K562 (cell line): ENCODE results near the gene N4BP3. TPM values are rescaled to one million over a fixed set of nuclear protein-coding genes. Genes with fewer than 3 reads are reported as not detected.
A peak's percentile ranks its signal among the peaks of the same experiment; 100 is the strongest.

Experiments used
- EP300 ChIP-seq: IDR thresholded peaks from 2 replicates; pipeline ENCODE4 v1.6.1; 2012; ENCODE audit warnings: low read length, improper control_type of control experiment
- HCFC1 ChIP-seq: IDR thresholded peaks from 2 replicates; pipeline ENCODE4 v1.6.1; 2012; ENCODE audit warnings: low read depth, low read length, improper control_type of control experiment
- HDAC1 ChIP-seq, 2 experiments: fragments of 450-650 bp; IDR thresholded peaks; 2 replicates each; pipeline ENCODE4 v1.6.1; 2016 to 2017; ENCODE audit warnings: inconsistent platforms in 1 of 2, mild to moderate bottlenecking in 1 of 2, moderate library complexity in 1 of 2
- HIVEP1 ChIP-seq: fragments of 250-450 bp; sonication (Bioruptor Pico); IDR thresholded peaks from 2 replicates; pipeline ENCODE4 v1.4.0; 2020; ENCODE audit warnings: mild to moderate bottlenecking
- MTF1 ChIP-seq: fragments of 250-450 bp; sonication (Bioruptor Pico); IDR thresholded peaks from 2 replicates; pipeline ENCODE4 v1.9.0; 2021; ENCODE audit warnings: moderate library complexity, mild to moderate bottlenecking, inconsistent platforms, borderline replicate concordance
- NR2C1 ChIP-seq, 2 experiments: fragments of 450-650 bp; IDR thresholded peaks; 2 replicates each; pipeline ENCODE4 v1.6.1; 2017; ENCODE audit warnings: mild to moderate bottlenecking in 2 of 2, antibody characterized with exemption in 1 of 2, inconsistent platforms in 1 of 2, missing compliant biosample characterization in 1 of 2, missing genetic modification characterization in 1 of 2
- PCBP1 ChIP-seq: fragments of 200-400 bp; formaldehyde crosslinking; IDR thresholded peaks from 2 replicates; pipeline ENCODE4 v1.6.1; 2018; ENCODE audit warnings: mild to moderate bottlenecking, low read depth, low read length; ENCODE audit not compliant: poor library complexity, severe bottlenecking
- PTRF ChIP-seq: fragments of 450-650 bp; IDR thresholded peaks from 2 replicates; pipeline ENCODE4 v1.6.1; 2016; ENCODE audit warnings: mild to moderate bottlenecking, missing genetic modification characterization, missing compliant biosample characterization
- SMC3 ChIP-seq: conservative IDR thresholded peaks from 2 replicates; pipeline ENCODE4 v1.6.1; 2011; ENCODE audit warnings: low read depth, low read length, improper control_type of control experiment; ENCODE audit not compliant: insufficient read depth
- TEAD4 ChIP-seq, 2 experiments: sonication (generic) in 1 of 2; formaldehyde crosslinking in 1 of 2; IDR thresholded peaks; 2 replicates each; pipeline versions ENCODE4 v1.6.1 to v1.8.0; 2012 to 2022; ENCODE audit warnings: borderline replicate concordance in 1 of 2, inconsistent platforms in 1 of 2, low read length in 1 of 2, mild to moderate bottlenecking in 1 of 2, missing genetic modification reagents in 1 of 2
- XRCC4 ChIP-seq: IDR thresholded peaks from one replicate; pipeline ENCODE4 v1.6.1; 2011; ENCODE audit not compliant: insufficient read depth, insufficient read length; ENCODE audit errors: extremely low read depth
- ZC3H8 ChIP-seq: fragments of 450-650 bp; IDR thresholded peaks from 2 replicates; pipeline ENCODE4 v1.6.1; 2017
- ZNF12 ChIP-seq: sonication (generic); formaldehyde crosslinking; IDR thresholded peaks from 2 replicates; pipeline ENCODE4 v1.4.0; 2020; ENCODE audit warnings: mild to moderate bottlenecking, missing genetic modification reagents
- ZNF124 ChIP-seq: sonication (generic); formaldehyde crosslinking; IDR thresholded peaks from 2 replicates; pipeline ENCODE4 v1.8.1; 2022; ENCODE audit warnings: missing genetic modification reagents
- ZNF23 ChIP-seq: fragments of 250-450 bp; sonication (Bioruptor Pico); IDR thresholded peaks from 2 replicates; pipeline ENCODE4 v1.4.0; 2020; ENCODE audit warnings: mild to moderate bottlenecking
- ZNF449 ChIP-seq: fragments of 250-450 bp; sonication (Bioruptor Pico); IDR thresholded peaks from 2 replicates; pipeline ENCODE4 v1.8.0; 2022; ENCODE audit warnings: moderate library complexity, mild to moderate bottlenecking, inconsistent platforms
- ZNF695 ChIP-seq: fragments of 450-650 bp; formaldehyde crosslinking; IDR thresholded peaks from 2 replicates; pipeline ENCODE4 v1.4.0; 2020; ENCODE audit warnings: mild to moderate bottlenecking, moderate library complexity
- polyA plus RNA-seq, 8 experiments: library from polyadenylated mRNA; depleted of rRNA in 4 of 8; stranded (reverse) in 5 of 8; unstranded in 3 of 8; fragments of >200 nt; fragmentation: Nextera tagmentation in 2 of 8; fragmentation: Illumina TruSeq in 1 of 8; extraction: Ambion mirVana in 2 of 8; extraction: Trizol in 1 of 8; gene quantifications; 2 replicates each; pipeline versions ENCODE4 v1.2.1 to v1.2.3, GENCODE V29; 2011 to 2014; ENCODE audit warnings: inconsistent platforms in 1 of 8, missing spikeins in 1 of 8
- total RNA-seq, 7 experiments: library from RNA; depleted of rRNA in 6 of 7; stranded (reverse); fragments of >200 nt in 6 of 7; fragmentation: Illumina TruSeq in 2 of 7; extraction: Trizol in 2 of 7; gene quantifications; 2 replicates each; pipeline versions ENCODE4 v1.2.1 to v1.2.3, GENCODE V29; 2011 to 2021; ENCODE audit warnings: low replicate concordance in 1 of 7
- TF ChIP-seq, protein P1 (sequence below): IDR thresholded peaks from 3 replicates; pipeline ENCODE4 v1.6.1; 2011; ENCODE audit warnings: borderline replicate concordance, mild to moderate bottlenecking, moderate library complexity; ENCODE audit not compliant: insufficient read length; ENCODE audit errors: extremely low read depth
- TF ChIP-seq, protein P2 (sequence below): fragments of 450-650 bp; IDR thresholded peaks from 2 replicates; pipeline ENCODE4 v1.6.1; 2018; ENCODE audit warnings: mild to moderate bottlenecking, low read depth; ENCODE audit not compliant: partially characterized antibody
- TF ChIP-seq, protein P3 (sequence below): fragments of 450-650 bp; formaldehyde crosslinking; IDR thresholded peaks from 2 replicates; pipeline ENCODE4 v1.4.0; 2020; ENCODE audit warnings: mild to moderate bottlenecking, moderate library complexity

Gene N4BP3
- total and polyA plus RNA-seq, 9 of the 15 experiments (the other 6 are each of a cell fraction or from before 2014, with no cell fraction given), result 0.06 to 7.0 (median 2.4) TPM

DNA sequence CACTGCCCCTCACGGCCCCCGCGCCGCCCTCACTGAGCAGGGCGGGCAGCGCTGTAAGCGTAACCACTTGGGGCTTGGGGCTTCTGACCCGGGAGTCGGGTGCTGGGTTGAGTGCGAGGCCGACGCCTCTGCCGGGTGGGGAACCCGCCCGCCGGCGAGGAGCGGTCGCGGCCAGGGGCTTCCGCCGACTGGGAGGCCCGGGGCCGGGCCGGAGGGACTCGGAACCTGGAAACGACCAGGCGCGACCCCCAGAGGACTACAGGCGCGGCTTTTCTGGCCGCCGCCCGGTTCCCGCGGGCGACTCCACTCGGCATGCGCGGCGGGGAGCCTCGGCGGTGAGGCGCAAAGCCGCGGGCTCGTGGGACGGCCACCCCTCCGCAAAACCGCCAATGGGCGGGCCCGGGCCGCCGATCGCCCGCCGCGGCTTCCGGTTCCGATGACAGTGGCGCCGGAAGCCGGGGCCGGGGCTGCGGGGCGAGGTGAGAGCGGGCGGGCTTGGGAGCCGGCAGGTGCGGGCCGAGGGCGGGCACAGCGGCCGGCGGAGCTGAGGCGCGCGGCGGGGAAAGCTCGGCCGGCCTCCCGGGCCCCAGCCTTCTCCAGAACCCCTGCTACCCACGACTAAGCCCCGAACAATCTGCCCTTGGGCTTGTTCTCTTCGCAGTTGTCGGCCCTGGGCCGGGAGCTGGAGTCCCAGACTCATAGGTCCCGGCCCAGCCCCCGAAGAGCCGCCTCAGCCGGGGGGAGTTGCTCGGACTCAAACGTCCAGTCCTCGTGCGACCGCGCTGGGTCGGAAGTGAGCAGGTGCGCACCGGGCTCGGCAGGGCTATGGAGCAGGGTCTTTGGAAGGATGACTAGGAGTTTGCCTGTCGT, 17.5 kb downstream of the N4BP3 start, which contains the start of gene RMND5B (continued):
- TF ChIP-seq, protein P1, sequence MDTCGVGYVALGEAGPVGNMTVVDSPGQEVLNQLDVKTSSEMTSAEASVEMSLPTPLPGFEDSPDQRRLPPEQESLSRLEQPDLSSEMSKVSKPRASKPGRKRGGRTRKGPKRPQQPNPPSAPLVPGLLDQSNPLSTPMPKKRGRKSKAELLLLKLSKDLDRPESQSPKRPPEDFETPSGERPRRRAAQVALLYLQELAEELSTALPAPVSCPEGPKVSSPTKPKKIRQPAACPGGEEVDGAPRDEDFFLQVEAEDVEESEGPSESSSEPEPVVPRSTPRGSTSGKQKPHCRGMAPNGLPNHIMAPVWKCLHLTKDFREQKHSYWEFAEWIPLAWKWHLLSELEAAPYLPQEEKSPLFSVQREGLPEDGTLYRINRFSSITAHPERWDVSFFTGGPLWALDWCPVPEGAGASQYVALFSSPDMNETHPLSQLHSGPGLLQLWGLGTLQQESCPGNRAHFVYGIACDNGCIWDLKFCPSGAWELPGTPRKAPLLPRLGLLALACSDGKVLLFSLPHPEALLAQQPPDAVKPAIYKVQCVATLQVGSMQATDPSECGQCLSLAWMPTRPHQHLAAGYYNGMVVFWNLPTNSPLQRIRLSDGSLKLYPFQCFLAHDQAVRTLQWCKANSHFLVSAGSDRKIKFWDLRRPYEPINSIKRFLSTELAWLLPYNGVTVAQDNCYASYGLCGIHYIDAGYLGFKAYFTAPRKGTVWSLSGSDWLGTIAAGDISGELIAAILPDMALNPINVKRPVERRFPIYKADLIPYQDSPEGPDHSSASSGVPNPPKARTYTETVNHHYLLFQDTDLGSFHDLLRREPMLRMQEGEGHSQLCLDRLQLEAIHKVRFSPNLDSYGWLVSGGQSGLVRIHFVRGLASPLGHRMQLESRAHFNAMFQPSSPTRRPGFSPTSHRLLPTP, result no peak
- no peak for TF ChIP-seq ZNF449 (CRISPR knock-in tag)
- TF ChIP-seq MTF1 (CRISPR knock-in tag), result no peak
- 0 out of 2 replicates have a peak, but pooled peaks have one; percentile 29 for TF ChIP-seq ZC3H8
- no peak for TF ChIP-seq HIVEP1 (CRISPR knock-in tag)
- peak; percentile 91 for TF ChIP-seq PCBP1
- TF ChIP-seq, protein P2, sequence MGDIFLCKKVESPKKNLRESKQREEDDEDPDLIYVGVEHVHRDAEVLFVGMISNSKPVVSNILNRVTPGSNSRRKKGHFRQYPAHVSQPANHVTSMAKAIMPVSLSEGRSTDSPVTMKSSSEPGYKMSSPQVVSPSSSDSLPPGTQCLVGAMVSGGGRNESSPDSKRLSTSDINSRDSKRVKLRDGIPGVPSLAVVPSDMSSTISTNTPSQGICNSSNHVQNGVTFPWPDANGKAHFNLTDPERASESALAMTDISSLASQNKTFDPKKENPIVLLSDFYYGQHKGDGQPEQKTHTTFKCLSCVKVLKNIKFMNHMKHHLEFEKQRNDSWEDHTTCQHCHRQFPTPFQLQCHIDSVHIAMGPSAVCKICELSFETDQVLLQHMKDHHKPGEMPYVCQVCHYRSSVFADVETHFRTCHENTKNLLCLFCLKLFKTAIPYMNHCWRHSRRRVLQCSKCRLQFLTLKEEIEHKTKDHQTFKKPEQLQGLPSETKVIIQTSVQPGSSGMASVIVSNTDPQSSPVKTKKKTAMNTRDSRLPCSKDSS, result no peak
- TF ChIP-seq ZNF124 (CRISPR knock-in tag), result no peak
- no peak for TF ChIP-seq TEAD4 (IDR thresholded peaks at IDR 0.05; ENCODE audit: low read length)
- TF ChIP-seq TEAD4 (CRISPR knock-in tag; IDR thresholded peaks at IDR 0.05; ENCODE audit: borderline replicate concordance), result no peak
- no peak for TF ChIP-seq SMC3
- TF ChIP-seq XRCC4, result no peak
- TF ChIP-seq PTRF (tag), result no peak
- TF ChIP-seq ZNF12 (CRISPR knock-in tag), result no peak
- peak; percentile 49 for TF ChIP-seq EP300
- TF ChIP-seq HCFC1, result peak; percentile 69
- no peak for TF ChIP-seq ZNF695 (CRISPR knock-in tag)
- no peak for TF ChIP-seq NR2C1 (IDR thresholded peaks at IDR 0.05)
- TF ChIP-seq NR2C1 (tag; IDR thresholded peaks at IDR 0.05), result no peak
- 0 out of 4 replicates have a peak, but pooled peaks of 1 of the 2 experiments have one; percentile 33 for TF ChIP-seq HDAC1 (IDR thresholded peaks at IDR 0.05)
- no peak for TF ChIP-seq ZNF23 (CRISPR knock-in tag)
- TF ChIP-seq, protein P3, sequence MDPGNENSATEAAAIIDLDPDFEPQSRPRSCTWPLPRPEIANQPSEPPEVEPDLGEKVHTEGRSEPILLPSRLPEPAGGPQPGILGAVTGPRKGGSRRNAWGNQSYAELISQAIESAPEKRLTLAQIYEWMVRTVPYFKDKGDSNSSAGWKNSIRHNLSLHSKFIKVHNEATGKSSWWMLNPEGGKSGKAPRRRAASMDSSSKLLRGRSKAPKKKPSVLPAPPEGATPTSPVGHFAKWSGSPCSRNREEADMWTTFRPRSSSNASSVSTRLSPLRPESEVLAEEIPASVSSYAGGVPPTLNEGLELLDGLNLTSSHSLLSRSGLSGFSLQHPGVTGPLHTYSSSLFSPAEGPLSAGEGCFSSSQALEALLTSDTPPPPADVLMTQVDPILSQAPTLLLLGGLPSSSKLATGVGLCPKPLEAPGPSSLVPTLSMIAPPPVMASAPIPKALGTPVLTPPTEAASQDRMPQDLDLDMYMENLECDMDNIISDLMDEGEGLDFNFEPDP (CRISPR knock-in tag), result no peak
